Measurements from ENCODE around the gene SRCIN1.

- TF ChIP-seq CTCF (IDR thresholded peaks at IDR 0.05) (no peak), POLR2A (IDR thresholded peaks at IDR 0.05) (no peak)
Measured at GRCh38 chr17:38616361-38616760, 10.6 kb upstream of the SRCIN1 start.

Data from thyroid gland (tissue), 4 donors.